Naive B cell (primary cell): ENCODE results near the gene PPM1J. TPM values are rescaled to one million over a fixed set of nuclear protein-coding genes. Genes with fewer than 3 reads are reported as not detected.

Source experiments
- ATAC-seq, 2 donors: fragments of 150-1000 bp; cut with Tn5 transposase; 2 replicates each; pipeline ENCODE4 v1.10.0; 2021; ENCODE audit warnings: low read depth in 2 of 2, mild to moderate bottlenecking in 2 of 2, moderate library complexity in 2 of 2
- DNase-seq: peaks from one replicate; pipeline ENCODE4 v3.0.0; 2022
- H3K27ac Mint-ChIP-seq, 6 donors: one replicate each; pipeline ENCODE4 v1.8.0; 2020 to 2022; ENCODE audit warnings: mild to moderate bottlenecking in 6 of 6, mixed read lengths in 6 of 6, moderate library complexity in 5 of 6, inconsistent platforms in 2 of 6
- H3K27me3 Mint-ChIP-seq, 3 donors: one replicate each; pipeline ENCODE4 v1.8.0; 2021 to 2022; ENCODE audit warnings: mixed read lengths in 3 of 3, mild to moderate bottlenecking in 1 of 3
- H3K36me3 Mint-ChIP-seq, 2 donors: one replicate each; pipeline ENCODE4 v1.8.0; 2020 to 2022; ENCODE audit warnings: mixed read lengths in 2 of 2, inconsistent platforms in 1 of 2, mild to moderate bottlenecking in 1 of 2
- H3K4me1 Mint-ChIP-seq, 3 donors: one replicate each; pipeline ENCODE4 v1.8.0; 2020 to 2022; ENCODE audit warnings: mixed read lengths in 3 of 3, inconsistent platforms in 1 of 3, mild to moderate bottlenecking in 1 of 3, moderate library complexity in 1 of 3
- H3K4me3 Mint-ChIP-seq, 8 donors: one replicate each; pipeline ENCODE4 v1.8.0; 2020 to 2022; ENCODE audit warnings: mild to moderate bottlenecking in 8 of 8, mixed read lengths in 8 of 8, moderate library complexity in 8 of 8, inconsistent platforms in 2 of 8
- H3K9me3 Mint-ChIP-seq, 7 donors: one replicate each; pipeline ENCODE4 v1.8.0; 2020 to 2022; ENCODE audit warnings: mixed read lengths in 7 of 7, mild to moderate bottlenecking in 5 of 7, inconsistent platforms in 2 of 7, moderate library complexity in 1 of 7
- polyA plus RNA-seq, 6 donors: library from polyadenylated mRNA; unstranded; fragments of 300-500 nt; fragmentation: Illumina TruSeq; gene quantifications; one replicate each; pipeline ENCODE4 v1.2.3, GENCODE V29; 2021; ENCODE audit warnings: low read depth in 6 of 6

Gene PPM1J
- polyA plus RNA-seq, 6 donors from 2014 or later, result 0.48 to 3.1 (median 1.5) TPM

GRCh38 chr1:112718691-112719418 lies 3.7 kb upstream of the PPM1J start:
- DNase-seq (peak; percentile 70), ATAC-seq (peak; percentile 9 to 10)
- Mint-ChIP-seq H3K4me3 (peak overlapping the region in 5 of 8 donors; percentile 9 to 80 (median 55)), H3K27me3 (peaks cover 13 to 46% (median 45%) of the 10 kb centered on the region in 3 donors), H3K4me1 (peaks cover 30 to 42% (median 32%) of the 10 kb centered on the region in 3 donors), H3K9me3 (no peaks in the 10 kb centered on the region), H3K27ac (no peak overlapping the region), H3K36me3 (peaks cover 0 to 8% of the 10 kb centered on the region in 2 donors)

GRCh38 chr1:112717263-112717873 lies 2.2 kb upstream of the PPM1J start:
- Mint-ChIP-seq H3K4me3 (peak overlapping the region in 3 of 8 donors; percentile 55 to 93 (median 92)), H3K27ac (peak overlapping the region in 2 of 6 donors; percentile 30 to 78), H3K36me3 (no peaks in the 10 kb centered on the region), H3K4me1 (peaks cover 29 to 39% (median 34%) of the 10 kb centered on the region in 3 donors), H3K27me3 (peaks cover 8 to 31% (median 30%) of the 10 kb centered on the region in 3 donors), H3K9me3 (no peaks in the 10 kb centered on the region)
- ATAC-seq (no peak), DNase-seq (no peak)

GRCh38 chr1:112716133-112716720 lies 1.1 kb upstream of the PPM1J start:
- Mint-ChIP-seq H3K4me1 (peaks cover 33 to 38% (median 34%) of the 10 kb centered on the region in 3 donors), H3K27ac (peak overlapping the region in 3 of 6 donors; percentile 93 to 95 (median 94)), H3K36me3 (no peaks in the 10 kb centered on the region), H3K27me3 (peaks cover 0 to 24% (median 21%) of the 10 kb centered on the region in 3 donors), H3K9me3 (no peaks in the 10 kb centered on the region), H3K4me3 (peak overlapping the region; percentile 92 to 96 (median 94))
- ATAC-seq (peak; percentile 20 to 22), DNase-seq (peak; percentile 74)

GRCh38 chr1:112714313-112715263 lies 544 bp downstream of the PPM1J start:
- Mint-ChIP-seq H3K27me3 (peaks cover 0 to 13% (median 9%) of the 10 kb centered on the region in 3 donors), H3K4me3 (peak overlapping the region; percentile 83 to 96 (median 92)), H3K36me3 (no peaks in the 10 kb centered on the region), H3K4me1 (peaks cover 33 to 38% (median 34%) of the 10 kb centered on the region in 3 donors), H3K27ac (peak overlapping the region in 5 of 6 donors; percentile 32 to 76 (median 50)), H3K9me3 (no peaks in the 10 kb centered on the region)
- no peak for DNase-seq
- ATAC-seq, result peak in 1 of 2 donors; percentile 0

- ATAC-seq, result peak; percentile 52 to 57
- Mint-ChIP-seq H3K4me1 (peaks cover 33 to 36% (median 34%) of the 10 kb centered on the region in 3 donors), H3K27me3 (peaks cover 0 to 4% (median 0%) of the 10 kb centered on the region in 3 donors), H3K27ac (peak overlapping the region; percentile 32 to 91 (median 72)), H3K4me3 (peak overlapping the region; percentile 70 to 96 (median 89)), H3K9me3 (no peaks in the 10 kb centered on the region), H3K36me3 (no peaks in the 10 kb centered on the region)
- peak; percentile 82 for DNase-seq
These were observed 1.4 kb downstream of the PPM1J start for GRCh38 chr1:112713466-112714312.

- H3K9me3 Mint-ChIP-seq, result no peaks in the 10 kb centered on the region
- no peaks in the 10 kb centered on the region for H3K27me3 Mint-ChIP-seq
- peak overlapping the region in 1 of 6 donors; percentile 55 for H3K27ac Mint-ChIP-seq
- peak overlapping the region in 4 of 8 donors; percentile 50 to 75 (median 65) for H3K4me3 Mint-ChIP-seq
- H3K4me1 Mint-ChIP-seq, result peaks cover 34 to 36% (median 35%) of the 10 kb centered on the region in 3 donors
- ATAC-seq (no peak), DNase-seq (no peak)
- H3K36me3 Mint-ChIP-seq, result no peaks in the 10 kb centered on the region
These were observed 2.4 kb downstream of the PPM1J start for GRCh38 chr1:112712701-112713128.

- H3K4me1 Mint-ChIP-seq, result peaks cover 33 to 41% (median 36%) of the 10 kb centered on the region in 3 donors
- H3K27ac Mint-ChIP-seq, result no peak overlapping the region
- H3K9me3 Mint-ChIP-seq, result no peaks in the 10 kb centered on the region
- no peak for DNase-seq
- no peaks in the 10 kb centered on the region for H3K27me3 Mint-ChIP-seq
- no peaks in the 10 kb centered on the region for H3K36me3 Mint-ChIP-seq
- ATAC-seq, result no peak
- H3K4me3 Mint-ChIP-seq, result peak overlapping the region in 1 of 8 donors; percentile 70
These were observed 2.9 kb downstream of the PPM1J start for GRCh38 chr1:112712191-112712590.

GRCh38 chr1:112711670-112712069 lies 3.5 kb downstream of the PPM1J start:
- Mint-ChIP-seq H3K9me3 (no peaks in the 10 kb centered on the region), H3K36me3 (no peaks in the 10 kb centered on the region), H3K4me3 (no peak overlapping the region), H3K4me1 (peaks cover 31 to 41% (median 35%) of the 10 kb centered on the region in 3 donors), H3K27me3 (no peaks in the 10 kb centered on the region), H3K27ac (peak overlapping the region in 1 of 6 donors; percentile 64)
- ATAC-seq, result no peak
- no peak for DNase-seq

GRCh38 chr1:112711041-112711440 lies 4.1 kb downstream of the PPM1J start:
- ATAC-seq, result no peak
- Mint-ChIP-seq H3K4me1 (peaks cover 30 to 41% (median 35%) of the 10 kb centered on the region in 3 donors), H3K36me3 (no peaks in the 10 kb centered on the region), H3K27me3 (no peaks in the 10 kb centered on the region), H3K27ac (peak overlapping the region in 2 of 6 donors; percentile 42 to 82), H3K4me3 (peak overlapping the region in 1 of 8 donors; percentile 23), H3K9me3 (no peaks in the 10 kb centered on the region)
- DNase-seq, result no peak

GRCh38 chr1:112710586-112710985 lies 4.5 kb downstream of the PPM1J start:
- Mint-ChIP-seq H3K27ac (peak overlapping the region in 2 of 6 donors; percentile 42 to 82), H3K36me3 (no peaks in the 10 kb centered on the region), H3K4me1 (peaks cover 30 to 41% (median 36%) of the 10 kb centered on the region in 3 donors), H3K27me3 (no peaks in the 10 kb centered on the region), H3K4me3 (peak overlapping the region in 1 of 8 donors; percentile 23), H3K9me3 (no peaks in the 10 kb centered on the region)
- ATAC-seq (no peak), DNase-seq (no peak)

- H3K27me3 Mint-ChIP-seq, result no peaks in the 10 kb centered on the region
- ATAC-seq, result no peak
- H3K4me3 Mint-ChIP-seq, result peak overlapping the region in 1 of 8 donors; percentile 23
- H3K36me3 Mint-ChIP-seq, result no peaks in the 10 kb centered on the region
- no peak for DNase-seq
- H3K27ac Mint-ChIP-seq, result no peak overlapping the region
- peaks cover 32 to 42% (median 37%) of the 10 kb centered on the region in 3 donors for H3K4me1 Mint-ChIP-seq
- H3K9me3 Mint-ChIP-seq, result no peaks in the 10 kb centered on the region
These were observed 5.0 kb downstream of the PPM1J start for GRCh38 chr1:112710159-112710558.

- Mint-ChIP-seq H3K9me3 (no peaks in the 10 kb centered on the region), H3K27ac (peak overlapping the region in 3 of 6 donors; percentile 37 to 75 (median 54)), H3K4me1 (peaks cover 33 to 40% (median 38%) of the 10 kb centered on the region in 3 donors), H3K36me3 (no peaks in the 10 kb centered on the region), H3K27me3 (no peaks in the 10 kb centered on the region), H3K4me3 (peak overlapping the region in 3 of 8 donors; percentile 20 to 91 (median 87))
- ATAC-seq, result no peak
- no peak for DNase-seq
These were observed 6.6 kb downstream of the PPM1J start for GRCh38 chr1:112708489-112708888.
